SK-N-SH (cell line): Measurements from ENCODE around the gene SART1. TPM values are rescaled to one million over a fixed set of nuclear protein-coding genes. Genes with fewer than 3 reads are reported as not detected.
A peak's percentile ranks its signal among the peaks of the same experiment; 100 is the strongest.

Experiments
- CTCF ChIA-PET: fragments of 300-600, 350-600 bp; formaldehyde crosslinking; extraction: SDS; loops from one replicate; lab custom pipeline; 2021; lab: Yijun Ruan, JAX
- POLR2A ChIA-PET: fragments of 350-600 bp; sonication (Branson Sonifier 250); formaldehyde crosslinking; extraction: SDS; loops from one replicate; lab custom pipeline; 2020; ENCODE audit warnings: antibody characterized with exemption, inconsistent platforms; lab: Yijun Ruan, JAX
- DNase-seq: peaks from one replicate; pipeline ENCODE4 v3.0.0; 2012
- H2AFZ ChIP-seq: fragments of 200-600 bp; sonication (generic); 2 replicates; pipeline ENCODE4 v1.8.1; 2016; ENCODE audit warnings: antibody characterized with exemption, mild to moderate bottlenecking, low read depth
- H3F3A ChIP-seq: fragments of 200-600 bp; sonication (generic); replicated peaks from 2 replicates; pipeline ENCODE3; 2016; ENCODE audit warnings: antibody characterized with exemption, mild to moderate bottlenecking; ENCODE audit not compliant: insufficient read depth
- H3K27ac ChIP-seq, 2 experiments: fragments of 200-500 bp in 1 of 2; fragments of 200-600 bp in 1 of 2; sonication (Bioruptor generic) in 1 of 2; sonication (generic), shearing (Covaris generic) in 1 of 2; 2 replicates each; pipeline versions ENCODE4 v1.5.1 to v1.6.1; 2014 to 2016; ENCODE audit warnings: low read depth in 2 of 2, inconsistent platforms in 1 of 2, low read length in 1 of 2, mild to moderate bottlenecking in 1 of 2, mixed read lengths in 1 of 2
- H3K27me3 ChIP-seq: fragments of 200-600 bp; sonication (generic), shearing (Covaris generic); 2 replicates; pipeline ENCODE4 v1.6.1; 2016; ENCODE audit warnings: mixed run types; ENCODE audit not compliant: insufficient read depth
- H3K36me3 ChIP-seq, 2 experiments: fragments of 200-500 bp in 1 of 2; fragments of 200-600 bp in 1 of 2; sonication (Bioruptor generic) in 1 of 2; sonication (generic) in 1 of 2; replicated peaks in 1 of 2; 2 replicates each; pipeline versions ENCODE3 to v1.5.1; 2014 to 2016; ENCODE audit warnings: low read length in 1 of 2, mild to moderate bottlenecking in 1 of 2; ENCODE audit not compliant: insufficient read depth in 2 of 2, control insufficient read depth in 1 of 2
- H3K4me1 ChIP-seq, 2 experiments: fragments of 200-500 bp in 1 of 2; fragments of 200-600 bp in 1 of 2; sonication (Bioruptor generic) in 1 of 2; sonication (generic), shearing (Covaris generic) in 1 of 2; 2 replicates each; pipeline versions ENCODE4 v1.5.1 to v1.6.1; 2014 to 2016; ENCODE audit warnings: low read depth in 1 of 2, low read length in 1 of 2, mixed run types in 1 of 2; ENCODE audit not compliant: insufficient read depth in 2 of 2, control insufficient read depth in 1 of 2
- H3K4me2 ChIP-seq: fragments of 200-600 bp; sonication (generic), shearing (Covaris generic); 2 replicates; pipeline ENCODE4 v1.6.1; 2017; ENCODE audit warnings: mixed run types
- H3K4me3 ChIP-seq, 2 experiments: fragments of 200-500 bp in 1 of 2; fragments of 200-600 bp in 1 of 2; sonication (Bioruptor generic) in 1 of 2; sonication (generic), shearing (Covaris generic) in 1 of 2; 2 replicates each; pipeline versions ENCODE4 v1.5.1 to v1.8.1; 2014 to 2016; ENCODE audit warnings: low read depth in 2 of 2, inconsistent platforms in 1 of 2, low read length in 1 of 2, mild to moderate bottlenecking in 1 of 2, mixed read lengths in 1 of 2, moderate library complexity in 1 of 2
- H3K79me2 ChIP-seq: fragments of 200-600 bp; sonication (generic); 2 replicates; pipeline ENCODE4 v1.8.1; 2017; ENCODE audit warnings: mild to moderate bottlenecking; ENCODE audit not compliant: insufficient read depth
- H3K9ac ChIP-seq: fragments of 200-600 bp; sonication (generic); 2 replicates; pipeline ENCODE4 v1.6.1; 2017; ENCODE audit warnings: mixed run types
- H3K9me2 ChIP-seq: fragments of 200-600 bp; sonication (generic); 2 replicates; pipeline ENCODE4 v1.6.1; 2017; ENCODE audit warnings: mixed run types
- H3K9me3 ChIP-seq: fragments of 200-600 bp; sonication (generic); 2 replicates; pipeline ENCODE4 v1.6.1; 2017; ENCODE audit warnings: mixed run types, mild to moderate bottlenecking, moderate library complexity
- H4K20me1 ChIP-seq: fragments of 200-600 bp; sonication (generic); 2 replicates; pipeline ENCODE4 v1.6.1; 2017; ENCODE audit warnings: mild to moderate bottlenecking, mixed run types; ENCODE audit not compliant: insufficient read depth
- CHD2 ChIP-seq: fragments of 150-350 bp; IDR thresholded peaks from 2 replicates; pipeline ENCODE4 v1.6.1; 2018; ENCODE audit warnings: low read length; ENCODE audit not compliant: partially characterized antibody
- EP300 ChIP-seq, 2 experiments: IDR thresholded peaks; 2 replicates each; pipeline versions ENCODE4 v1.4.0 to v1.6.1; 2012; ENCODE audit warnings: borderline replicate concordance in 1 of 2, low read depth in 1 of 2, low read length in 1 of 2
- EZH2phosphoT487 ChIP-seq: fragments of 200-600 bp; sonication (generic); IDR thresholded peaks from 2 replicates; pipeline ENCODE4 v1.6.1; 2017; ENCODE audit warnings: low read depth, mixed run types, mild to moderate bottlenecking, antibody characterized with exemption, moderate library complexity, borderline replicate concordance
- FOXJ3 ChIP-seq: sonication (generic); formaldehyde crosslinking; IDR thresholded peaks from 2 replicates; pipeline ENCODE4 v1.5.1; 2020; ENCODE audit warnings: mild to moderate bottlenecking, missing genetic modification reagents
- FOXM1 ChIP-seq: IDR thresholded peaks from 2 replicates; pipeline ENCODE4 v1.4.0; 2012; ENCODE audit warnings: low read depth, mild to moderate bottlenecking
- MEF2A ChIP-seq: IDR thresholded peaks from 2 replicates; pipeline ENCODE4 v1.4.0; 2012; ENCODE audit warnings: low read depth, borderline replicate concordance
- RAD21 ChIP-seq: IDR thresholded peaks from 2 replicates; pipeline ENCODE4 v1.6.1; 2012; ENCODE audit warnings: mild to moderate bottlenecking, low read length
- RCOR1 ChIP-seq: fragments of 150-350 bp; IDR thresholded peaks from 2 replicates; pipeline ENCODE4 v1.6.1; 2017; ENCODE audit warnings: antibody characterized with exemption, low read length
- RFX5 ChIP-seq: IDR thresholded peaks from 2 replicates; pipeline ENCODE4 v1.6.1; 2012; ENCODE audit warnings: mild to moderate bottlenecking, improper control_type of control experiment, low read length
- RXRA ChIP-seq: IDR thresholded peaks from 2 replicates; pipeline ENCODE4 v1.4.0; 2012; ENCODE audit warnings: low read depth, mild to moderate bottlenecking, borderline replicate concordance
- SIN3A ChIP-seq: IDR thresholded peaks from 2 replicates; pipeline ENCODE4 v1.6.1; 2012; ENCODE audit warnings: low read depth, mild to moderate bottlenecking, low read length, moderate library complexity, borderline replicate concordance
- SMC3 ChIP-seq: IDR thresholded peaks from 2 replicates; pipeline ENCODE4 v1.6.1; 2012; ENCODE audit warnings: low read depth, low read length, improper control_type of control experiment
- TAF1 ChIP-seq: IDR thresholded peaks from 2 replicates; pipeline ENCODE4 v1.6.1; 2012; ENCODE audit warnings: low read depth, mild to moderate bottlenecking, low read length, moderate library complexity, borderline replicate concordance
- WGBS: methylation state at CpG from one replicate; pipeline ENCODE4 v1.1.6; 2017; ENCODE audit warnings: low lambda C conversion rate; 5-methylcytosine and 5-hydroxymethylcytosine counted together
- polyA plus RNA-seq, 3 experiments: library from polyadenylated mRNA; depleted of rRNA; stranded (reverse); fragments of >200 nt; gene quantifications; 2 replicates each; pipeline ENCODE4 v1.2.3, GENCODE V29; 2012
- TF ChIP-seq, protein P1 (sequence below): fragments of 200-600 bp; sonication (generic); IDR thresholded peaks from 2 replicates; pipeline ENCODE4 v1.6.1; 2017; ENCODE audit warnings: antibody characterized with exemption, mild to moderate bottlenecking, moderate library complexity
- TF ChIP-seq, protein P2 (sequence below): fragments of 150-350 bp; IDR thresholded peaks from 2 replicates; pipeline ENCODE4 v1.6.1; 2017; ENCODE audit warnings: antibody characterized with exemption, low read length, low read depth, borderline replicate concordance
- TF ChIP-seq, protein P3 (sequence below): IDR thresholded peaks from 2 replicates; pipeline ENCODE4 v1.6.1; 2012; ENCODE audit warnings: mild to moderate bottlenecking, low read depth, low read length, moderate library complexity
- TF ChIP-seq, protein P4 (sequence below): IDR thresholded peaks from 2 replicates; pipeline ENCODE4 v1.4.0; 2012; ENCODE audit warnings: low read depth, borderline replicate concordance

SART1 gene
- polyA plus RNA-seq, 1 of the 3 experiments (the other 2 are of a cell fraction): 73.6 TPM

DNA sequence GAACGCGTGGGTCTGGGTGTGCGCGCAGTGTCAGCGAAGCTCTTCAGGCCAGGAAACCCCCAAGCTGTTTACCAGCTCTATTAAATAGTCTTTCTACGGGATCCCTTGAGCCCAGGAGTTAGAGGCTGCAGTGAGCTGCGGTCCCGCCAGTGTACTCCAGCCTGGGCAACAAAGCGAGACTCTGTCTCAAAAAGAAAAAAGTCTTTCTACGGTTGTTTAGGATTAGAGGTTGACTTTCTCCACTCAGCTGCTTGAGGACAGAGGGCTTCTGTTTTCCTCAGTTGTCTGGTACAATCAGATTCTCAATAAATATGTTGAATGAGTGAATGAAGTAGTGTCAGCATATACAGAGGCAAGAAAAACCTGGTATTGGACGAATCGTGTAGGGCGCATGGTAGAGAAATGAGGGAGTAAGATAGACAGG, 619 bp downstream of the SART1 start:
- Histone ChIP-seq H3K36me3 (peaks cover 20 to 32% of the 10 kb centered on the region in 2 experiments), H4K20me1 (peaks cover 9% of the 10 kb centered on the region; the same call in 1 of the 2 replicates), H3K4me3 (peak overlapping the region; percentile 97 to 98), H3K9me3 (no peaks in the 10 kb centered on the region), H3K4me2 (peak overlapping the region; percentile 86), H3K27me3 (no peaks in the 10 kb centered on the region), H3K27ac (peak overlapping the region; percentile 7 to 12; a peak in 1 of 4 replicates), H3K9ac (peak overlapping the region; percentile 100), H3F3A (peaks cover 4% of the 10 kb centered on the region), H3K9me2 (no peaks in the 10 kb centered on the region), H2AFZ (no peak overlapping the region), H3K79me2 (peaks cover 57% of the 10 kb centered on the region), H3K4me1 (peaks cover 8 to 14% of the 10 kb centered on the region in 2 experiments; a peak in 3 of 4 replicates)
- no peak for DNase-seq
- 5% methylated on average over 13 of the region's 13 CpGs for WGBS
- TF ChIP-seq FOXJ3 (CRISPR knock-in tag): no peak
- no peak for TF ChIP-seq SMC3
- TF ChIP-seq SIN3A: no peak
- no peak for TF ChIP-seq RFX5
- TF ChIP-seq, protein P1, sequence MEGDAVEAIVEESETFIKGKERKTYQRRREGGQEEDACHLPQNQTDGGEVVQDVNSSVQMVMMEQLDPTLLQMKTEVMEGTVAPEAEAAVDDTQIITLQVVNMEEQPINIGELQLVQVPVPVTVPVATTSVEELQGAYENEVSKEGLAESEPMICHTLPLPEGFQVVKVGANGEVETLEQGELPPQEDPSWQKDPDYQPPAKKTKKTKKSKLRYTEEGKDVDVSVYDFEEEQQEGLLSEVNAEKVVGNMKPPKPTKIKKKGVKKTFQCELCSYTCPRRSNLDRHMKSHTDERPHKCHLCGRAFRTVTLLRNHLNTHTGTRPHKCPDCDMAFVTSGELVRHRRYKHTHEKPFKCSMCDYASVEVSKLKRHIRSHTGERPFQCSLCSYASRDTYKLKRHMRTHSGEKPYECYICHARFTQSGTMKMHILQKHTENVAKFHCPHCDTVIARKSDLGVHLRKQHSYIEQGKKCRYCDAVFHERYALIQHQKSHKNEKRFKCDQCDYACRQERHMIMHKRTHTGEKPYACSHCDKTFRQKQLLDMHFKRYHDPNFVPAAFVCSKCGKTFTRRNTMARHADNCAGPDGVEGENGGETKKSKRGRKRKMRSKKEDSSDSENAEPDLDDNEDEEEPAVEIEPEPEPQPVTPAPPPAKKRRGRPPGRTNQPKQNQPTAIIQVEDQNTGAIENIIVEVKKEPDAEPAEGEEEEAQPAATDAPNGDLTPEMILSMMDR: no peak
- TF ChIP-seq RAD21: no peak
- CTCF ChIA-PET: interaction anchor here (1.0 to 2.0 kb wide), 2 partner anchors 76 to 78 kb away, joined by 4 read pairs; no protein-coding TSS in a partner anchor
- POLR2A ChIA-PET: interaction anchor here (1.1 kb wide), 1 partner anchor 37 kb away, joined by 6 read pairs; no protein-coding TSS in a partner anchor

DNA sequence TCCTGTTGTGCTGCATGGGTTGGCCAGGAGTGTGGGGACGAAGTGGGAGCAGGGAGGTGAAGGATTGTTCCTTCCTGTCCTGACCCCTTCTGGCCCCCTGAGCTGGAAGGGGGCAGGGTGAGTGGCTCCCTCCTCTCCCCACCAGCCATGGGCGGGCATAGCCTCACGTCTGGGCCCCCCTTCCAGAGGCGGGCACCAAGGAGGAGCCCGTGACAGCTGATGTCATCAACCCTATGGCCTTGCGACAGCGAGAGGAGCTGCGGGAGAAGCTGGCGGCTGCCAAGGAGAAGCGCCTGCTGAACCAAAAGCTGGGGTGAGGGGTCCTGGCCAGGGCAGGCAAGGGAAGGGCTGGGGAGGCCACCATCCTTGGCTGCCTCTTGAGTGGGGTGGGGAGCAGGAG, 3.4 kb downstream of the SART1 start:
- Histone ChIP-seq H4K20me1 (peaks cover 9% of the 10 kb centered on the region; the same call in 1 of the 2 replicates), H3K79me2 (peaks cover 57% of the 10 kb centered on the region), H3K9ac (no peak overlapping the region), H2AFZ (no peak overlapping the region), H3F3A (peaks cover 4% of the 10 kb centered on the region), H3K4me3 (no peak overlapping the region), H3K27ac (no peak overlapping the region), H3K4me1 (peaks cover 8 to 14% of the 10 kb centered on the region in 2 experiments; a peak in 3 of 4 replicates), H3K9me3 (no peaks in the 10 kb centered on the region), H3K4me2 (no peak overlapping the region), H3K9me2 (no peaks in the 10 kb centered on the region), H3K27me3 (no peaks in the 10 kb centered on the region), H3K36me3 (peaks cover 36 to 49% of the 10 kb centered on the region in 2 experiments)
- no peak for DNase-seq
- ChIA-PET CTCF (interaction anchor here (1.0 to 2.0 kb wide), 4 partner anchors 25 to 253 kb away, joined by 3 to 5 read pairs (median 3); partner anchors contain the start of genes FIBP and KAT5), POLR2A (interaction anchor here (0.5 kb wide), 1 partner anchor 78 kb away, joined by 3 read pairs; no protein-coding TSS in a partner anchor)
- 100% methylated on average over 4 of the region's 10 CpGs for WGBS
- TF ChIP-seq FOXM1 (no peak), TAF1 (no peak), CHD2 (no peak), MEF2A (no peak), RFX5 (no peak), RXRA (no peak), RCOR1 (no peak), EZH2phosphoT487 (no peak), SMC3 (no peak), EP300 (IDR thresholded peaks at IDR 0.05; ENCODE audit: borderline replicate concordance in 1 of 2, low read depth in 1 of 2, low read length in 1 of 2) (no peak)
- TF ChIP-seq, protein P2, sequence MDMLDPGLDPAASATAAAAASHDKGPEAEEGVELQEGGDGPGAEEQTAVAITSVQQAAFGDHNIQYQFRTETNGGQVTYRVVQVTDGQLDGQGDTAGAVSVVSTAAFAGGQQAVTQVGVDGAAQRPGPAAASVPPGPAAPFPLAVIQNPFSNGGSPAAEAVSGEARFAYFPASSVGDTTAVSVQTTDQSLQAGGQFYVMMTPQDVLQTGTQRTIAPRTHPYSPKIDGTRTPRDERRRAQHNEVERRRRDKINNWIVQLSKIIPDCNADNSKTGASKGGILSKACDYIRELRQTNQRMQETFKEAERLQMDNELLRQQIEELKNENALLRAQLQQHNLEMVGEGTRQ: no peak
- TF ChIP-seq, protein P3, sequence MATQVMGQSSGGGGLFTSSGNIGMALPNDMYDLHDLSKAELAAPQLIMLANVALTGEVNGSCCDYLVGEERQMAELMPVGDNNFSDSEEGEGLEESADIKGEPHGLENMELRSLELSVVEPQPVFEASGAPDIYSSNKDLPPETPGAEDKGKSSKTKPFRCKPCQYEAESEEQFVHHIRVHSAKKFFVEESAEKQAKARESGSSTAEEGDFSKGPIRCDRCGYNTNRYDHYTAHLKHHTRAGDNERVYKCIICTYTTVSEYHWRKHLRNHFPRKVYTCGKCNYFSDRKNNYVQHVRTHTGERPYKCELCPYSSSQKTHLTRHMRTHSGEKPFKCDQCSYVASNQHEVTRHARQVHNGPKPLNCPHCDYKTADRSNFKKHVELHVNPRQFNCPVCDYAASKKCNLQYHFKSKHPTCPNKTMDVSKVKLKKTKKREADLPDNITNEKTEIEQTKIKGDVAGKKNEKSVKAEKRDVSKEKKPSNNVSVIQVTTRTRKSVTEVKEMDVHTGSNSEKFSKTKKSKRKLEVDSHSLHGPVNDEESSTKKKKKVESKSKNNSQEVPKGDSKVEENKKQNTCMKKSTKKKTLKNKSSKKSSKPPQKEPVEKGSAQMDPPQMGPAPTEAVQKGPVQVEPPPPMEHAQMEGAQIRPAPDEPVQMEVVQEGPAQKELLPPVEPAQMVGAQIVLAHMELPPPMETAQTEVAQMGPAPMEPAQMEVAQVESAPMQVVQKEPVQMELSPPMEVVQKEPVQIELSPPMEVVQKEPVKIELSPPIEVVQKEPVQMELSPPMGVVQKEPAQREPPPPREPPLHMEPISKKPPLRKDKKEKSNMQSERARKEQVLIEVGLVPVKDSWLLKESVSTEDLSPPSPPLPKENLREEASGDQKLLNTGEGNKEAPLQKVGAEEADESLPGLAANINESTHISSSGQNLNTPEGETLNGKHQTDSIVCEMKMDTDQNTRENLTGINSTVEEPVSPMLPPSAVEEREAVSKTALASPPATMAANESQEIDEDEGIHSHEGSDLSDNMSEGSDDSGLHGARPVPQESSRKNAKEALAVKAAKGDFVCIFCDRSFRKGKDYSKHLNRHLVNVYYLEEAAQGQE: no peak
- TF ChIP-seq, protein P4, sequence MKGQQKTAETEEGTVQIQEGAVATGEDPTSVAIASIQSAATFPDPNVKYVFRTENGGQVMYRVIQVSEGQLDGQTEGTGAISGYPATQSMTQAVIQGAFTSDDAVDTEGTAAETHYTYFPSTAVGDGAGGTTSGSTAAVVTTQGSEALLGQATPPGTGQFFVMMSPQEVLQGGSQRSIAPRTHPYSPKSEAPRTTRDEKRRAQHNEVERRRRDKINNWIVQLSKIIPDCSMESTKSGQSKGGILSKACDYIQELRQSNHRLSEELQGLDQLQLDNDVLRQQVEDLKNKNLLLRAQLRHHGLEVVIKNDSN: no peak
